Measurements from ENCODE around the gene MAD1L1. TPM values are rescaled to one million over a fixed set of nuclear protein-coding genes. Genes with fewer than 3 reads are reported as not detected.

MAD1L1 gene
- total RNA-seq, 3 donors from 2014 or later: 25.3 to 31.2 (median 26.2) TPM

GRCh38 chr7:1909476-1909875 is 323.3 kb downstream of the MAD1L1 start:
- no peak for ATAC-seq
- H3K9me3 ChIP-seq: no peaks in the 10 kb centered on the region
- H3K4me3 ChIP-seq: no peak overlapping the region
- DNase-seq: peak in 1 of 3 donors; percentile 31
- H3K4me1 ChIP-seq (ENCODE audit: low read depth): no peaks in the 10 kb centered on the region
- intact Hi-C loops (cut with DNase I, micrococcal nuclease): no loop called here
- no peaks in the 10 kb centered on the region for H3K36me3 ChIP-seq (ENCODE audit: low read depth)
- no peak for TF ChIP-seq CTCF (IDR thresholded peaks at IDR 0.05)

GRCh38 chr7:1908823-1909420 is 323.8 kb downstream of the MAD1L1 start:
- ATAC-seq: no peak
- Histone ChIP-seq H3K9me3 (no peaks in the 10 kb centered on the region), H3K36me3 (ENCODE audit: low read depth) (no peaks in the 10 kb centered on the region), H3K4me1 (ENCODE audit: low read depth) (no peaks in the 10 kb centered on the region), H3K4me3 (no peak overlapping the region)
- intact Hi-C loops (cut with DNase I, micrococcal nuclease): no loop called here
- TF ChIP-seq CTCF (IDR thresholded peaks at IDR 0.05): no peak
- peak in 1 of 3 donors; percentile 37 for DNase-seq

- no peaks in the 10 kb centered on the region for H3K9me3 ChIP-seq
- TF ChIP-seq CTCF (IDR thresholded peaks at IDR 0.05): no peak
- DNase-seq (peak in 1 of 3 donors; percentile 38), ATAC-seq (no peak)
- no peaks in the 10 kb centered on the region for H3K36me3 ChIP-seq (ENCODE audit: low read depth)
- intact Hi-C loops (cut with DNase I, micrococcal nuclease): no loop called here
- H3K4me1 ChIP-seq (ENCODE audit: low read depth): no peaks in the 10 kb centered on the region
- H3K4me3 ChIP-seq: no peak overlapping the region
Observed at GRCh38 chr7:1907751-1908365, 324.9 kb downstream of the MAD1L1 start.

- no peak for DNase-seq
- TF ChIP-seq CTCF (IDR thresholded peaks at IDR 0.05): no peak
- ATAC-seq: no peak
- Histone ChIP-seq H3K4me1 (ENCODE audit: low read depth) (no peaks in the 10 kb centered on the region), H3K36me3 (ENCODE audit: low read depth) (no peaks in the 10 kb centered on the region), H3K4me3 (no peak overlapping the region), H3K9me3 (no peaks in the 10 kb centered on the region)
- intact Hi-C loops (cut with DNase I, micrococcal nuclease): no loop called here
Observed at GRCh38 chr7:1906988-1907745, 325.6 kb downstream of the MAD1L1 start.

GRCh38 chr7:1906087-1906830 is 326.5 kb downstream of the MAD1L1 start:
- intact Hi-C loops (cut with DNase I, micrococcal nuclease): no loop called here
- no peaks in the 10 kb centered on the region for H3K36me3 ChIP-seq (ENCODE audit: low read depth)
- H3K4me3 ChIP-seq: no peak overlapping the region
- ATAC-seq (no peak), DNase-seq (peak in 1 of 3 donors; percentile 27)
- TF ChIP-seq CTCF (IDR thresholded peaks at IDR 0.05): no peak
- H3K9me3 ChIP-seq: no peaks in the 10 kb centered on the region
- no peaks in the 10 kb centered on the region for H3K4me1 ChIP-seq (ENCODE audit: low read depth)
